K562 (cell line): ENCODE measurements around the gene NPFFR1. TPM values are rescaled to one million over a fixed set of nuclear protein-coding genes. Genes with fewer than 3 reads are reported as not detected.

ENCODE experiments used
- ATAC-seq: fragments of 200-7000 bp; cut with Tn5 transposase; 3 replicates; pipeline ENCODE4 v1.9.1; 2020; ENCODE audit warnings: moderate library complexity
- BruUV-seq: library from RNA; stranded (reverse); fragments of 400-500 nt; replicated peaks from 2 replicates; lab custom pipeline; 2021; lab: Mats Ljungman, UMichigan
- CTCF ChIA-PET: fragments of 300-600 bp; formaldehyde crosslinking; extraction: SDS; loops from one replicate; lab custom pipeline; 2021; ENCODE audit warnings: low intra/inter-chr PET ratio; lab: Yijun Ruan, JAX
- POLR2A ChIA-PET: fragments of 300-600, 350-650 bp; sonication (Branson Sonifier 250); formaldehyde crosslinking; extraction: SDS; loops from one replicate; lab custom pipeline; 2021; ENCODE audit warnings: antibody characterized with exemption, inconsistent platforms; lab: Yijun Ruan, JAX
- DNase-seq, 4 experiments: peaks; one replicate each; pipeline versions ENCODE4 v3.0.0 to v3.0.0-alpha.2; 2011 to 2018; ENCODE audit warnings: low spot score in 3 of 4, mixed read lengths in 3 of 4; ENCODE audit errors: extremely low read depth in 1 of 4
- FAIRE-seq: peaks from 2 replicates; lab custom pipeline; 2011; peaks lifted over from hg19 to GRCh38; lab: Jason Lieb, UNC
- H2AFZ ChIP-seq: 2 replicates; pipeline ENCODE4 v1.6.0; 2011; ENCODE audit warnings: low read depth, low read length, control low read depth, inconsistent platforms
- H3K27ac ChIP-seq: fragments of 200-600 bp; 3 replicates; pipeline ENCODE4 v1.8.0; 2011; ENCODE audit warnings: low read depth, mild to moderate bottlenecking, control low read depth, inconsistent platforms, low read length, moderate library complexity, mixed read lengths; ENCODE audit errors: extremely low read depth
- H3K27me3 ChIP-seq, 2 experiments: fragments of 300-600 bp in 1 of 2; 2 replicates in 1 of 2; 3 replicates in 1 of 2; pipeline versions ENCODE4 v1.6.0 to v1.8.0; 2011; ENCODE audit warnings: inconsistent platforms in 2 of 2, low read length in 2 of 2, mild to moderate bottlenecking in 1 of 2, mixed read lengths in 1 of 2, moderate library complexity in 1 of 2; ENCODE audit not compliant: control insufficient read depth in 2 of 2, insufficient read depth in 2 of 2
- H3K36me3 ChIP-seq: fragments of 300-600 bp; 3 replicates; pipeline ENCODE4 v1.8.0; 2011; ENCODE audit warnings: mild to moderate bottlenecking, low read length, inconsistent platforms; ENCODE audit not compliant: control insufficient read depth, insufficient read depth
- H3K4me1 ChIP-seq, 2 experiments: fragments of 200-600 bp in 1 of 2; replicated peaks in 1 of 2; 2 replicates in 1 of 2; 3 replicates in 1 of 2; pipeline versions ENCODE4 v1.5.1 to v1.8.0; 2011; ENCODE audit warnings: inconsistent platforms in 2 of 2, low read length in 2 of 2, mild to moderate bottlenecking in 1 of 2, mixed read lengths in 1 of 2, moderate library complexity in 1 of 2; ENCODE audit not compliant: control insufficient read depth in 2 of 2, insufficient read depth in 2 of 2
- H3K4me2 ChIP-seq: 2 replicates; pipeline ENCODE4 v1.6.1; 2011; ENCODE audit warnings: low read length, control low read depth, inconsistent platforms, mixed read lengths; ENCODE audit not compliant: insufficient read depth
- H3K4me3 ChIP-seq: fragments of 200-600 bp; sonication (generic), shearing (Covaris generic); 2 replicates; pipeline ENCODE4 v1.5.1; 2016; ENCODE audit warnings: control low read depth, inconsistent platforms
- H3K79me2 ChIP-seq: fragments of 200-600 bp; 3 replicates; pipeline ENCODE4 v1.8.0; 2011; ENCODE audit warnings: low read length, inconsistent platforms; ENCODE audit not compliant: control insufficient read depth, insufficient read depth
- H3K9ac ChIP-seq, 2 experiments: 2 replicates each; pipeline versions ENCODE4 v1.6.0 to v1.6.1; 2011; ENCODE audit warnings: low read depth in 2 of 2, low read length in 2 of 2, control low read depth in 1 of 2, inconsistent platforms in 1 of 2, mild to moderate bottlenecking in 1 of 2, mixed read lengths in 1 of 2; ENCODE audit not compliant: insufficient read depth in 1 of 2
- H3K9me1 ChIP-seq: one replicate; pipeline ENCODE4 v1.6.0; 2011; ENCODE audit warnings: inconsistent platforms, mild to moderate bottlenecking, low read length, moderate library complexity; ENCODE audit not compliant: control insufficient read depth, insufficient read depth
- H3K9me3 ChIP-seq: replicated peaks from 2 replicates; pipeline ENCODE4 v1.5.1; 2011; ENCODE audit warnings: low read depth, low read length, inconsistent platforms; ENCODE audit not compliant: control insufficient read depth, insufficient read depth
- H4K20me1 ChIP-seq: replicated peaks from 2 replicates; pipeline ENCODE4 v1.6.1; 2011; ENCODE audit warnings: low read length, inconsistent platforms, mixed read lengths; ENCODE audit not compliant: control insufficient read depth, insufficient read depth
- BRF1 ChIP-seq: IDR thresholded peaks from 3 replicates; pipeline ENCODE4 v1.6.1; 2011; ENCODE audit warnings: borderline replicate concordance, mild to moderate bottlenecking; ENCODE audit not compliant: insufficient read length; ENCODE audit errors: extremely low read depth
- FOXK1 ChIP-seq: sonication (generic); formaldehyde crosslinking; IDR thresholded peaks from 2 replicates; pipeline ENCODE4 v1.8.0; 2022; ENCODE audit warnings: missing genetic modification reagents, mild to moderate bottlenecking, borderline replicate concordance
- HNRNPUL1 ChIP-seq: fragments of 200-400 bp; formaldehyde crosslinking; IDR thresholded peaks from 2 replicates; pipeline ENCODE4 v1.6.1; 2017; ENCODE audit warnings: low read length
- KDM4B ChIP-seq, 2 experiments: fragments of 450-650 bp in 1 of 2; sonication (generic) in 1 of 2; IDR thresholded peaks; 2 replicates each; pipeline ENCODE4 v1.6.1; 2016 to 2017; ENCODE audit warnings: borderline replicate concordance in 2 of 2, antibody characterized with exemption in 1 of 2, low read depth in 1 of 2, mild to moderate bottlenecking in 1 of 2
- L3MBTL2 ChIP-seq: fragments of 450-650 bp; IDR thresholded peaks from 2 replicates; pipeline ENCODE4 v1.6.1; 2016; ENCODE audit warnings: mild to moderate bottlenecking, moderate library complexity
- MAFG ChIP-seq: fragments of 450-650 bp; conservative IDR thresholded peaks from 2 replicates; pipeline ENCODE4 v1.6.1; 2016; ENCODE audit warnings: missing genetic modification characterization, missing compliant biosample characterization
- NFE2 ChIP-seq: IDR thresholded peaks from 2 replicates; pipeline ENCODE4 v1.6.1; 2014; ENCODE audit warnings: antibody characterized with exemption, low read depth
- NFE2L1 ChIP-seq: fragments of 450-650 bp; IDR thresholded peaks from 2 replicates; pipeline ENCODE4 v1.6.1; 2016; ENCODE audit warnings: missing genetic modification characterization, low read depth, mild to moderate bottlenecking, missing compliant biosample characterization, moderate library complexity, borderline replicate concordance
- NFXL1 ChIP-seq: fragments of 450-650 bp; formaldehyde crosslinking; IDR thresholded peaks from 2 replicates; pipeline ENCODE4 v1.4.0; 2021; ENCODE audit warnings: mild to moderate bottlenecking
- RUNX1 ChIP-seq: sonication (generic); IDR thresholded peaks from 2 replicates; pipeline ENCODE4 v1.6.1; 2016; ENCODE audit warnings: antibody characterized with exemption, low read depth
- TAF7 ChIP-seq: fragments of 450-650 bp; IDR thresholded peaks from 2 replicates; pipeline ENCODE4 v1.6.1; 2016; ENCODE audit warnings: missing genetic modification characterization, missing compliant biosample characterization
- ZBTB33 ChIP-seq: sonication (generic); formaldehyde crosslinking; IDR thresholded peaks from 2 replicates; pipeline ENCODE4 v1.8.1; 2023; ENCODE audit warnings: mild to moderate bottlenecking, missing genetic modification reagents
- ZNF184 ChIP-seq: sonication (generic); formaldehyde crosslinking; IDR thresholded peaks from 2 replicates; pipeline ENCODE4 v1.5.0; 2020; ENCODE audit warnings: missing genetic modification reagents
- ZNF311 ChIP-seq: fragments of 250-450 bp; sonication (Bioruptor Pico); IDR thresholded peaks from 2 replicates; pipeline ENCODE4 v1.4.0; 2020; ENCODE audit warnings: mild to moderate bottlenecking, moderate library complexity
- WGBS: fragments of 100-300 bp; shearing (Covaris generic); methylation state at CpG from one replicate; pipeline ENCODE4 v1.1.6; 2016; ENCODE audit warnings: low coverage, mixed read lengths; ENCODE audit not compliant: insufficient coverage; ENCODE audit errors: missing lambda C conversion rate; 5-methylcytosine and 5-hydroxymethylcytosine counted together
- in situ Hi-C: fragments of 300-500 bp; cut with MboI; formaldehyde crosslinking; loops from 4 replicates; pipeline ENCODE4 v1.15.0; 2018; ENCODE audit warnings: inconsistent platforms, mixed read lengths
- intact Hi-C: fragments of 100-400 bp; cut with micrococcal nuclease; formaldehyde crosslinking; loops from 2 replicates; pipeline ENCODE4 v1.14.2; 2022
- polyA plus RNA-seq, 8 experiments: library from polyadenylated mRNA; depleted of rRNA in 4 of 8; stranded (reverse) in 5 of 8; unstranded in 3 of 8; fragments of >200 nt; fragmentation: Nextera tagmentation in 2 of 8; fragmentation: Illumina TruSeq in 1 of 8; extraction: Ambion mirVana in 2 of 8; extraction: Trizol in 1 of 8; gene quantifications; 2 replicates each; pipeline versions ENCODE4 v1.2.1 to v1.2.3, GENCODE V29; 2011 to 2014; ENCODE audit warnings: inconsistent platforms in 1 of 8, missing spikeins in 1 of 8
- total RNA-seq, 7 experiments: library from RNA; depleted of rRNA in 6 of 7; stranded (reverse); fragments of >200 nt in 6 of 7; fragmentation: Illumina TruSeq in 2 of 7; extraction: Trizol in 2 of 7; gene quantifications; 2 replicates each; pipeline versions ENCODE4 v1.2.1 to v1.2.3, GENCODE V29; 2011 to 2021; ENCODE audit warnings: low replicate concordance in 1 of 7

Gene NPFFR1
- total and polyA plus RNA-seq, 9 of the 15 experiments (the other 6 are each of a cell fraction or from before 2014, with no cell fraction given) = under 0.01 TPM; not detected in 8

- TF ChIP-seq HNRNPUL1 (no peak), RUNX1 (no peak), L3MBTL2 (no peak), ZNF311 (CRISPR knock-in tag) (no peak), NFXL1 (no peak), ZNF184 (CRISPR knock-in tag) (no peak), KDM4B (IDR thresholded peaks at IDR 0.05; ENCODE audit: borderline replicate concordance in 2 of 2, low read depth in 1 of 2) (no peak), ZBTB33 (CRISPR knock-in tag) (no peak)
Measured at GRCh38 chr10:70281609-70282008, 2.2 kb downstream of the NPFFR1 start (continued).

GRCh38 chr10:70280099-70280498 is 3.7 kb downstream of the NPFFR1 start:
- TF ChIP-seq TAF7 (no peak), NFE2L1 (0 out of 2 replicates have a peak, but pooled peaks have one; percentile 3), BRF1 (no peak), FOXK1 (CRISPR knock-in tag) (no peak), NFE2 (0 out of 2 replicates have a peak, but pooled peaks have one; percentile 13), MAFG (tag) (peak; percentile 66)
- Histone ChIP-seq H3K4me3 (no peak overlapping the region), H3K4me1 (peaks cover 0 to 7% of the 10 kb centered on the region in 2 experiments; a peak in 1 of 5 replicates), H3K9me3 (no peaks in the 10 kb centered on the region), H2AFZ (no peak overlapping the region), H3K79me2 (no peaks in the 10 kb centered on the region), H3K9ac (no peak overlapping the region), H3K36me3 (no peaks in the 10 kb centered on the region), H3K27me3 (peaks cover 42 to 50% of the 10 kb centered on the region in 2 experiments), H3K9me1 (no peaks in the 10 kb centered on the region), H3K27ac (no peak overlapping the region), H3K4me2 (no peak overlapping the region), H4K20me1 (no peaks in the 10 kb centered on the region)
- no TSS peak for BruUV-seq
- ATAC-seq = no peak
- WGBS = under 1% methylated on average over 6 of the region's 6 CpGs
- no peak for DNase-seq
- CTCF ChIA-PET = no interaction called here
- intact Hi-C loops = no loop called here
- FAIRE-seq = no peak
- POLR2A ChIA-PET = no interaction called here
- in situ Hi-C loops = no loop called here
